ENCODE results near the gene RUFY4. TPM values are rescaled to one million over a fixed set of nuclear protein-coding genes. Genes with fewer than 3 reads are reported as not detected.
"Not testable (repeated sequence)": the region's sequence is repeated elsewhere in the genome, so short reads cannot be mapped to it uniquely, and the experiment has no call there.

RUFY4 gene
- polyA plus RNA-seq, 12 donors, result 0.08 to 0.68 (median 0.39) TPM; not detected in 8

GRCh38 chr2:218082586-218083351 is 13.7 kb downstream of the RUFY4 start:
- no peak for DNase-seq

DNA sequence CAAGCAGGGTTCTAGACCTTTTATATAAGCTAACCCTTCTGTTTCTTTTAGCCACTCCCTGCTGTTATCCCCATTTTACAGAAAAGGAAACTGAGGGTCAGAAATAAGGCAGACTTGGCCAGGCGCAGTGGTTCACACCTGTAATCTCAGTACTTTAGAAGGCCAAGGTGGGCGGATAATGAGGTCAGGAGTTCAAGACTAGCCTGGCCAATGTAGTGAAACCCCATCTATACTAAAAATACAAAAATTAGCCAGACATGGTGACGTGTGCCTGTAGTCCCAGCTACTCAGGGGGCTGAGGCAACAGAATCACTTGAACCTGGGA is 14.3 kb downstream of the RUFY4 start:
- DNase-seq, result no peak

GRCh38 chr2:218086478-218086877 is 17.4 kb downstream of the RUFY4 start:
- no peak for DNase-seq

- no peak for DNase-seq
Measured at GRCh38 chr2:218089259-218089658, 20.2 kb downstream of the RUFY4 start.

GRCh38 chr2:218091746-218092145 is 22.7 kb downstream of the RUFY4 start:
- DNase-seq, result no peak

- DNase-seq, result no peak
Measured at GRCh38 chr2:218093879-218094278, 24.8 kb downstream of the RUFY4 start.

- no peak for DNase-seq
Measured at GRCh38 chr2:218095853-218096252, 26.8 kb downstream of the RUFY4 start.

DNA sequence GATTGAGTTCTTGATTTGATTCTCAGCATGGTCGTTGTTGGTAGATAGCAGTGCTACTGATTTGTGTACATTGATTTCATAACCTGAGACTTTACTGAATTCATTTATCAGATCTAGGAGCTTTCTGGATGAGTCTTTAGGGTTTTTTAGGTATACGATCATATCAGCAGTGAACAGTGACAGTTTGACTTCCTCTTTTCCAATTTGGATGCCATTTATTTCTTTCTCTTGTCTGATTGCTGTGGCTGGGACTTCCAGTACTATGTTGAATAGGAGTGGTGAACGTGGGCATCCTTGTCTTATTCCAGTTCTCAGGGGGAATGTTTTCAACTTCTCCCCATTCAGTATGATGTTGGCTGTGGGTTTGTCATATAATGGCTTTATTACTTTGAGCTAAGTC is 28.9 kb downstream of the RUFY4 start:
- DNase-seq, result no peak

- not testable (repeated sequence) for DNase-seq
Measured at GRCh38 chr2:218108834-218109233, 39.8 kb downstream of the RUFY4 start.

GRCh38 chr2:218121789-218122188 is 52.7 kb downstream of the RUFY4 start:
- not testable (repeated sequence) for DNase-seq

- DNase-seq, result not testable (repeated sequence)
Measured at GRCh38 chr2:218122286-218122685, 53.2 kb downstream of the RUFY4 start.

DNA sequence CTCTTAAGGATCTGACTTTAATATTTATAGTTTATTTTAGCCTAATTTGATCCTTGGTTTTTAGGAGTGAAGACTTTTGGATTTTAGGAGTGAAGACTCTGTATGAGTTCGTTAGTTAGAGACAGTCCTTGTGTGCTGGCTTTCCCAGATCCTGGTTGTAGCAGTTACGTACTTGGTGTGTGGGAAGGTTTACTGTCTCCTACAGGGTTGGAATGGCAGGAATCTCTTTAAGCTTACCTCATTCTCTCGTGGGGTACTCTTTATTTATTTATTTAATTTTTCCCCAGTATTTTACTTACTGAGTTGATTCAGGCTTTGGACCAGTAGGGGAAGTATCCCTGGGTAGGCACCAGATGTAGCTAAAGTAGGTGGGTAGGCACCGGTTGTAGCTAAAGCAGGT is 54.9 kb downstream of the RUFY4 start:
- no peak for DNase-seq

GRCh38 chr2:218125095-218125494 is 56.0 kb downstream of the RUFY4 start:
- no peak for DNase-seq

- DNase-seq, result peak; percentile 8
Measured at GRCh38 chr2:218125626-218126080, 56.6 kb downstream of the RUFY4 start, which contains the start of gene CXCR2. Gene CXCR2 (plus strand): TSS chr2:218126028. CDS start chr2:218134802, 8,774 bp downstream.

DNA sequence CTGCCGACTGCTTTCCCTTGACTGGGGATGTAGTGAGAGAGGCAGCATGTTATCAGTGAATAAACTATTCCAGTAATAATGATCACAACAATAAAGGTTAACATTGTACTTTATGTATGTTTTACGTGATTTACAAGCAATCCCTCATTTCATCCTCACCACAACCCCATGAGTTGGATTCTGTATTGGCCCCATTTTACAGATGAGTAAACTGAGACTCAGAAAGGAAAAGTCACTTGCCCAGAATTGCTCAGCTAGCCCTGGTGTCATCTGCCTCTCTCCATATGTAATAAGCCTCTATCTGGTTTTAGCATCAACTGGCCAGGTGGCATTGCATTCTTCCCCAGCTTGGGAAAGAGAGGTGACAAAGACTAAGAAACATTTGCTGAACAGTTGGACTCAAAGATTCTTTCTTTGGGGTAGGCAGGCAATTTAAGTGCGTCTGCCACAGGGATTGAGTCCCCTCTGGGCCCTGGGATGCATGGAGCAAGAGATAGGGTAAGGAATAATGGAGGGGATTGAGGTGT is 58.9 kb downstream of the RUFY4 start:
- DNase-seq, result no peak

DNA sequence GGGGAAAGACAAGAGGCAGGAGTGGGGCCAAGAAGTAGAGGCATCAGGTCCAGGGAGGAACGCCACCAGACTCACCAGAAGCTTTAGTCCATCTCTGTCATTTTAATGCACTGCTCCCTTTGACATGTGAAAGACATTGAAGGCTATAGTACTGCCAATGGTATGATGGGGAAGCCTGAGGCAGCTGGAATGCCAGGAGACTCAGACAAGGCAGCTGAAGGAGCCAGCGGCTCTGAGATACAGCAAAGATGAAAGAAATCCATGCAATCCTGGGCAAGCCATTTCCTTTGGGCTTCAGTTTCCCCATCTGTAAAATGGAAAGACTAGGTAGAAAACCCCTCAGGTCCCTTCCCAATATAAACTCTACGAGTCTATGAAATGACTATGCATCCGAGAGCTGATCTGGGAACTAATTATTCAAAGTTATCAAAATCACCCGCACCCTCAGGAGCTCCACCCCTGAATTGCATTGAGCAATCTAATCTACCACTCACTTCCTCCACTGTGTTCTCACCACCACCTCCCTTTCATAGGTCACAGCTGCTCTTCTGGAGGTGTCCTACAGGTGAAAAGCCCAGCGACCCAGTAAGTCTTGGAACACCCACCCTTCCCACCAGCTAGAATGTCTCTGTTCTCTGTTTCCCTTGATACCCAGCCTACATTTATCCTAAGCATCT is 59.9 kb downstream of the RUFY4 start:
- no peak for DNase-seq

- no peak for DNase-seq
Measured at GRCh38 chr2:218129458-218130135, 60.5 kb downstream of the RUFY4 start.

GRCh38 chr2:218130377-218130776 is 61.3 kb downstream of the RUFY4 start:
- DNase-seq, result no peak

DNA sequence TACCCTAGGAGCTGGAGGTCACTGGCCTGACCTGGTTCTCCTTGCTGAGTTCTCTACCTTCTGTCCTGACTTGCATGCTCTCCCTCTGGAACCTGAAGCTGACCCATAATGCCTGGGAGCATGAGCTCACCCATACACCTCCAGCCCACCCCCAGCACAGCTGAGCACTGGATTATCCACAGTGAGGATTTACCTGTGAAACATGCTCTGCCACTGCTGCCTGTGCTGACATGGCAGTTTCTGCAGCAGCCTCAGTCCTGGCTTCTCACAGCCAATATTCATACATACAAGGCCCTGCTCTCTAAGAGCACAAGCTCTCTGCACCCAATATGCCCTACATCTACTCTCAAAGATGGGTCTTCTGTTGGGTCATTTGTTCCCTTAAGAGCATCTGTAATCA is 61.8 kb downstream of the RUFY4 start:
- DNase-seq, result no peak

GRCh38 chr2:218137514-218137913 is 68.5 kb downstream of the RUFY4 start:
- no peak for DNase-seq

DNA sequence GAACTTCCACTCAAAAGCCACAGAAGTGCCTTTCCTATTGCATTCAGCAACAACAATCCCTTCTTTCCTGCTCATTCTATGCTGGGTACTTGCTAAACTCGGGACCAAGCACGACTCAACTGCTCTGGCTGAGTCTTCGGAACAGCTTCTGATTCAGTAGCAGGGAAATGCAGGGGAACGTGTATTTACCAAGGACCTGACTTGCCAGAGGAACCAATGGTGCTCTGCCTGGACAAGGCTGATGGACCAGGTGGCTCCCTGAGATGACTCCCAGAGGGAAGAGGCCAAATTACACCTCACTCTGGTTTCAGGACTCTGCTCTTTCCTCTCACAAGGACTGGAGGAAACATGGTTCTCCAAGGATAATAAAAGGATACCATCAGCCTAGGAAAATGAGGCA is 69.0 kb downstream of the RUFY4 start:
- no peak for DNase-seq
